Subcutaneous abdominal adipose tissue (tissue), 5 donors: ENCODE results near the gene TNFSF18.
A peak's percentile ranks its signal among the peaks of the same experiment; 100 is the strongest.
"Not testable (repeated sequence)": the region's sequence is repeated elsewhere in the genome, so short reads cannot be mapped to it uniquely, and the experiment has no call there.

ENCODE experiments used
- H3K27ac ChIP-seq: one replicate; pipeline ENCODE4 v1.7.0; 2013; ENCODE audit warnings: low read depth, mild to moderate bottlenecking, inconsistent platforms, low read length, moderate library complexity
- H3K27me3 ChIP-seq, 5 donors: one replicate each; pipeline ENCODE4 v1.7.0; 2013; ENCODE audit warnings: low read length in 5 of 5, inconsistent platforms in 1 of 5; ENCODE audit not compliant: control insufficient read depth in 5 of 5, insufficient read depth in 4 of 5
- H3K36me3 ChIP-seq, 5 donors: one replicate each; pipeline ENCODE4 v1.7.0; 2013; ENCODE audit warnings: low read length in 5 of 5; ENCODE audit not compliant: control insufficient read depth in 5 of 5, insufficient read depth in 5 of 5
- H3K4me1 ChIP-seq, 5 donors: one replicate each; pipeline ENCODE4 v1.7.0; 2013; ENCODE audit warnings: low read length in 5 of 5, mild to moderate bottlenecking in 3 of 5, moderate library complexity in 1 of 5; ENCODE audit not compliant: control insufficient read depth in 5 of 5, insufficient read depth in 5 of 5
- H3K4me3 ChIP-seq, 5 donors: one replicate each; pipeline ENCODE4 v1.7.0; 2013; ENCODE audit warnings: low read length in 5 of 5, low read depth in 1 of 5
- H3K9ac ChIP-seq, 5 donors: one replicate each; pipeline ENCODE4 v1.7.0; 2013; ENCODE audit warnings: low read length in 5 of 5, mild to moderate bottlenecking in 4 of 5, moderate library complexity in 3 of 5
- H3K9me3 ChIP-seq, 5 donors: one replicate each; pipeline ENCODE4 v1.7.0; 2013; ENCODE audit warnings: low read length in 5 of 5; ENCODE audit not compliant: control insufficient read depth in 5 of 5
- donor health status: healthy.
- donor health status: healthy.
- donor health status: healthy.
- donor health status: healthy.
- donor health status: healthy.

TNFSF18 gene, protein sequence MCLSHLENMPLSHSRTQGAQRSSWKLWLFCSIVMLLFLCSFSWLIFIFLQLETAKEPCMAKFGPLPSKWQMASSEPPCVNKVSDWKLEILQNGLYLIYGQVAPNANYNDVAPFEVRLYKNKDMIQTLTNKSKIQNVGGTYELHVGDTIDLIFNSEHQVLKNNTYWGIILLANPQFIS

GRCh38 chr1:173050865-173051264 lies at the start of gene TNFSF18:
Gene TNFSF18, minus strand, starts transcription at chr1:173050941. Its CDS starts 45 bp downstream, at chr1:173050896.
- Histone ChIP-seq H3K9ac (no peak within 1 kb of the TSS), H3K36me3 (no peaks in the 10 kb centered on the region), H3K4me1 (peaks cover 0 to 25% (median 5%) of the 10 kb centered on the region in 5 donors), H3K9me3 (no peaks in the 10 kb centered on the region), H3K27me3 (no peaks in the 10 kb centered on the region), H3K27ac (no peak within 1 kb of the TSS), H3K4me3 (no peak within 1 kb of the TSS)

DNA sequence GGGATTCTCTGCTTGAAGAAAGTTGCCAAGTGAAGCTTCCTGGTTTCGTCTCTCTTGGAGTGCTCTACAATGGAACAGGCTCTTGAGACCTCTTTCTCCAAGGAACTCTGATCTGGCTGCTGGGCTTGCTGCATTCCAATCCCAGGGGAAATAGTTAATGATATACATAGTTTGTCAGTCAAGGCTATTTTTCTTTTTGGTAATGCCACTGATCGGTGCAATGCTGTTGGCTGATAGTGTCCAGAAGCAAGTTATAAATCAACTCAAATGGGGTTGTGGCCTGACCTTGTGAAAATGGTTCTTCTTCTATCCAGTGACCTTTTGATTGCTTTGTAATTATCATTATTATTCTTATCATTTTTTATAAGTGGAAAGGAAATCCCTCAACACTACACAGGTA lies 48.4 kb upstream of the TNFSF18 start:
- no peak overlapping the region for H3K27ac ChIP-seq
- peaks cover 0 to 17% (median 11%) of the 10 kb centered on the region in 5 donors for H3K9me3 ChIP-seq
- H3K36me3 ChIP-seq, result no peaks in the 10 kb centered on the region
- no peak overlapping the region for H3K4me3 ChIP-seq
- H3K9ac ChIP-seq, result no peak overlapping the region
- H3K4me1 ChIP-seq, result no peaks in the 10 kb centered on the region
- H3K27me3 ChIP-seq, result no peaks in the 10 kb centered on the region

DNA sequence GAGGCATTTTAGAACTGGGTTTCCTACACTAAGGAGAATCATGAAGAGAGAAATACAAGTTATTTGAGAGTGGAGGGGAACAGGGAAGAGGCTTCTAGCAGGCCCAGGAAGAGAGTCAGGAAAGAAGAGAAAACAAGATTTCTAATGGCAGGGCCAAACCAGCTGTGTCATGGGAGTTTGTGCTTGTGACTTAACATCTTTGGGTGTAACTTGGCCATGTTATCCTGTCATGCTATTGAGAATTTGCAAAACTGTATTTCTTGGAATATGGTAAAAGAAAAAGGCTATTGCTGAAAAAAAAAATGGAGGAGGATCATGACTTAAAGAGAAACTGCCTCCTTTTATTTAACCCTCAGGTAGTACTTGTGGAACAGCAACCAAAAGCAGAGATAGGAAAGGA lies 47.4 kb upstream of the TNFSF18 start:
- Histone ChIP-seq H3K27ac (no peak overlapping the region), H3K9me3 (peaks cover 0 to 9% (median 5%) of the 10 kb centered on the region in 5 donors), H3K27me3 (no peaks in the 10 kb centered on the region), H3K9ac (no peak overlapping the region), H3K4me3 (no peak overlapping the region), H3K4me1 (peaks cover 0 to 3% (median 0%) of the 10 kb centered on the region in 5 donors), H3K36me3 (no peaks in the 10 kb centered on the region)

- Histone ChIP-seq H3K4me3 (no peak overlapping the region), H3K9me3 (no peaks in the 10 kb centered on the region), H3K27me3 (no peaks in the 10 kb centered on the region), H3K4me1 (peaks cover 0 to 3% (median 0%) of the 10 kb centered on the region in 5 donors), H3K36me3 (no peaks in the 10 kb centered on the region), H3K27ac (no peak overlapping the region), H3K9ac (no peak overlapping the region)
Measured at GRCh38 chr1:173097001-173097400, 46.3 kb upstream of the TNFSF18 start.

DNA sequence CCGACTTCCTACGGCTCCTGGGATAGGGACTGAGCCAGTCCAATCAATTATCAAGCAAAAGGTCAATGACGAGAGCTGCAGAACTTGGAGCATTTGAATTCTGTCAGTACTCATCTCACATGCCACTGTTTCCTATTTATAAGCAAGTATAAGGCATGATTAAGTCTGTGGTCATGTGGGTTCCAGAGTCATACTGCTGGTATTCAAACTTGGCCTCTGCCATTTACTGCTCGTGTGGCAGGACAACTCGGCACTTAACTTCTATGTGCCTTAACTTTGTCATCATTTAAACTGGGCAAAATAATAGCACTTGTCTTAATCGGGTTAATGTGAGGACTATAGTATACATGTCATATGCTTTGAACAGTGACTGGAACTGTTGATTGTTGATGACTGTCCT lies 44.9 kb upstream of the TNFSF18 start:
- Histone ChIP-seq H3K36me3 (no peaks in the 10 kb centered on the region), H3K4me1 (peaks cover 0 to 3% (median 0%) of the 10 kb centered on the region in 5 donors), H3K27me3 (no peaks in the 10 kb centered on the region), H3K27ac (no peak overlapping the region), H3K4me3 (no peak overlapping the region), H3K9ac (no peak overlapping the region), H3K9me3 (no peaks in the 10 kb centered on the region)

DNA sequence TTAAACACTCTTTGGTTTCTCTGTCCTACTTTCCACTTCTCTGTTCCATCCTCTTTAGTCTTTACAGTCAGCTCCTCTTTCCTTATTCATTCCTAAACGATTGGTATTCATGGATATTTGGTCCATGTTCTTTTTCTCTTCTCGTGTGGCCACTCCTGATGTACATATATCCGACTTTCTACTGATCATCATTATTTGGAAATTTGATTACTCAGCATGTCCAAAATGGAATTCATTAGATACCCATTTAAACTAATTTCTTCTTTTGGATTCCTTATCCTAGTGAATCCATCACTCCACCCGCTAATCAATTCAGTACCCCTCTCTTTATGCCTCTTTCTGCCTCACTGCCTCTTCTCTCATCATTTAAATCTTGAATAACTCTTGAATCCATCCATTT lies 43.8 kb upstream of the TNFSF18 start:
- no peak overlapping the region for H3K4me3 ChIP-seq
- no peak overlapping the region for H3K27ac ChIP-seq
- H3K27me3 ChIP-seq, result no peaks in the 10 kb centered on the region
- H3K4me1 ChIP-seq, result peaks cover 0 to 3% (median 0%) of the 10 kb centered on the region in 5 donors
- no peaks in the 10 kb centered on the region for H3K36me3 ChIP-seq
- H3K9ac ChIP-seq, result no peak overlapping the region
- no peaks in the 10 kb centered on the region for H3K9me3 ChIP-seq

DNA sequence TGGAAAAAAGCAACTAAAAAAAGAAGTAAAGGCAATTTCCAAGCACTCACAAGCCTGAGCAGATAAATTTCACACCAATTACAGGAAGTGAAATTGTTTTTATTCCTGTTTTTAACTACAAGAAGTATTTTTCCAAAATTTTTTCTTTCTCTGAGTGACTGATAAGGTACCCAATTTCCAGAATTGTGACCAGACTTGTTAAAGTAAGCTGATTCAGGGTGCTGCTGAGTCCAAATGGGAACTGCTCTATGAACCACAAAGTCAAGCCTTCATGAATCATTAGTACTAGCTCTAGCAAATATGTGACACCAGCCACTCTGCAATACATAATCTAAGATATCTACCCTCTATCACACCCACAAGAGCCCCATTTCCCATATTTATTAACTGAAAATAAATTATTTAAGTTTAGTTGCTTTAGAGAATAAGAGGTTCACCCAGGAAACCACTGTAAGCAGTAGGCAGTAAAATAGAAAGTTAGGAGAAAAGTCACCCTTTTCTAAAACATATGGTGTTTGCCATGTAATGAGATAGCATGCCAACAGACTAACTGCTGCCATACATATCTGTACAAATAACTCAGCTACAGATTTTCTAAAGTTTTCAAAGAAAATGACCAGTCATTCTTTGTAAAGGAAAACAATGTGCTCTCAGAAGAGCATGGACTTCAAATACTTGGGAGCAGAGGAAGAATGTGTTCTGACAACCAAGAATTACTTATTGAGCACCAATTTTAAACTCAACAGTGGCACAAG lies 43.1 kb upstream of the TNFSF18 start:
- no peaks in the 10 kb centered on the region for H3K27me3 ChIP-seq
- peaks cover 0 to 3% (median 0%) of the 10 kb centered on the region in 5 donors for H3K4me1 ChIP-seq
- H3K4me3 ChIP-seq, result no peak overlapping the region
- H3K9ac ChIP-seq, result no peak overlapping the region
- H3K9me3 ChIP-seq, result no peaks in the 10 kb centered on the region
- H3K27ac ChIP-seq, result no peak overlapping the region
- H3K36me3 ChIP-seq, result no peaks in the 10 kb centered on the region

DNA sequence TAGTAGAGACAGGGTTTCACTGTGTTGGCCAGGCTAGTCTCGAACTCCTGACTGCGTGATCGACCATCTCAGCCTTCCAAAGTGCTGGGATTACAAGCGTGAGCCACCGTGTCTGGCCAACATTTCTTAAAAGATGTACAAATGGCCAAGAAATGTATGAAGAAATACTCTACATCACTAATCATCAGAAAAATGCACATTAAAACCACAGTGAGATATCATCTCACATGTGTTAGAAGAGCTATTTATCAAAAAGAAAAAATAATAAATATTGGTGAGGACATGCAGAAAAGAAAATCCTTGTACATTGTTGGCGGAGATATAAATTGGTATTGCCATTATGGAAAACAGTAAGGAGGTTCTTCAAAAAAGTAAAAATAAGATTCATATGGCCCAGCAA lies 33.6 kb upstream of the TNFSF18 start:
- no peak overlapping the region for H3K27ac ChIP-seq
- H3K9ac ChIP-seq, result no peak overlapping the region
- H3K4me1 ChIP-seq, result no peaks in the 10 kb centered on the region

GRCh38 chr1:173082913-173083312 lies 32.2 kb upstream of the TNFSF18 start:
- no peaks in the 10 kb centered on the region for H3K27me3 ChIP-seq
- no peaks in the 10 kb centered on the region for H3K9me3 ChIP-seq
- no peak overlapping the region for H3K4me3 ChIP-seq
- no peaks in the 10 kb centered on the region for H3K4me1 ChIP-seq
- H3K36me3 ChIP-seq, result no peaks in the 10 kb centered on the region
- no peak overlapping the region for H3K27ac ChIP-seq
- H3K9ac ChIP-seq, result no peak overlapping the region

More for the DNA sequence above, 33.6 kb upstream of the TNFSF18 start:
- no peaks in the 10 kb centered on the region for H3K27me3 ChIP-seq
- no peaks in the 10 kb centered on the region for H3K9me3 ChIP-seq
- H3K36me3 ChIP-seq, result no peaks in the 10 kb centered on the region
- H3K4me3 ChIP-seq, result no peak overlapping the region

DNA sequence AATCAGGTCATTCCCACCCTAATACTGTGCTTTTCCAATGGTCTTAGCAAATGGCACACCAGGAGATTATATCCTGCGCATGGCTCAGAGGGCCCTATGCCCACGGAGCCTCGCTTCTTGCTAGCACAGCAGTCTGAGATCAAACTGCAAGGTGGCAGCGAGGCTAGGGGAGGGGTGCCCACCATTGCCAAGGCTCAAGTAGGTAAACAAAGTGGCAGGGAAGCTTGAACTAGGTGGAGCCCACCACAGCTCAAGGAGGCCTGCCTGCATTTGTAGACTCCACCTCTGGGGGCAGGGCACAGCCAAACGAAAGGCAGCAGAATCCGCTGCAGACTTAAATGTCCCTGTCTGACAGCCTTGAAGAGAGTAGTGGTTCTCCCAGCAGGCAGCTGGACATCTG lies 23.5 kb upstream of the TNFSF18 start:
- not testable (repeated sequence) for H3K9ac ChIP-seq, H3K36me3 ChIP-seq, H3K27me3 ChIP-seq, H3K9me3 ChIP-seq, H3K27ac ChIP-seq, H3K4me1 ChIP-seq
- peak overlapping the region in 1 of 5 donors; percentile 7 for H3K4me3 ChIP-seq
